Dendritic cell treated with granulocyte-macrophage colony-stimulating factor and Interleukin-4, amounts not matched to agents 40 ng/mL and 50 ng/mL, for 4 days (primary cell): ENCODE data around the gene WDR76.
A peak's percentile ranks its signal among the peaks of the same experiment; 100 is the strongest.
"Not testable (repeated sequence)": the region's sequence is repeated elsewhere in the genome, so short reads cannot be mapped to it uniquely, and the experiment has no call there.

Source experiments
- H3K27ac Mint-ChIP-seq: one replicate; pipeline ENCODE4 v1.8.0; 2022; ENCODE audit warnings: mild to moderate bottlenecking, mixed read lengths
- H3K27me3 Mint-ChIP-seq: one replicate; pipeline ENCODE4 v1.8.0; 2022; ENCODE audit warnings: mild to moderate bottlenecking, mixed read lengths
- H3K36me3 Mint-ChIP-seq: one replicate; pipeline ENCODE4 v1.8.0; 2022; ENCODE audit warnings: low read depth, mixed read lengths
- H3K4me1 Mint-ChIP-seq: one replicate; pipeline ENCODE4 v1.8.0; 2022; ENCODE audit warnings: low read depth, mixed read lengths
- H3K4me3 Mint-ChIP-seq: one replicate; pipeline ENCODE4 v1.8.0; 2022; ENCODE audit warnings: mild to moderate bottlenecking, moderate library complexity, mixed read lengths
- H3K9me3 Mint-ChIP-seq: one replicate; pipeline ENCODE4 v1.8.0; 2022; ENCODE audit warnings: mixed read lengths
- intact Hi-C: fragments of 100-400 bp; cut with micrococcal nuclease; formaldehyde crosslinking; loops from one replicate; pipeline ENCODE4 v1.15.0; 2022

Gene WDR76

GRCh38 chr15:43799945-43800285, 26.9 kb upstream of the WDR76 start, which contains the start of gene SERINC4:
Gene SERINC4 (minus strand): TSS chr15:43800220. CDS start chr15:43799986, 234 bp downstream.
- peak within 1 kb of the TSS; percentile 85 for H3K27ac Mint-ChIP-seq
- no peaks in the 10 kb centered on the region for H3K9me3 Mint-ChIP-seq
- peaks cover 61% of the 10 kb centered on the region for H3K4me1 Mint-ChIP-seq
- intact Hi-C loops = no loop called here
- H3K36me3 Mint-ChIP-seq = peaks cover 97% of the 10 kb centered on the region
- no peaks in the 10 kb centered on the region for H3K27me3 Mint-ChIP-seq
- peak within 1 kb of the TSS; percentile 95 for H3K4me3 Mint-ChIP-seq

DNA sequence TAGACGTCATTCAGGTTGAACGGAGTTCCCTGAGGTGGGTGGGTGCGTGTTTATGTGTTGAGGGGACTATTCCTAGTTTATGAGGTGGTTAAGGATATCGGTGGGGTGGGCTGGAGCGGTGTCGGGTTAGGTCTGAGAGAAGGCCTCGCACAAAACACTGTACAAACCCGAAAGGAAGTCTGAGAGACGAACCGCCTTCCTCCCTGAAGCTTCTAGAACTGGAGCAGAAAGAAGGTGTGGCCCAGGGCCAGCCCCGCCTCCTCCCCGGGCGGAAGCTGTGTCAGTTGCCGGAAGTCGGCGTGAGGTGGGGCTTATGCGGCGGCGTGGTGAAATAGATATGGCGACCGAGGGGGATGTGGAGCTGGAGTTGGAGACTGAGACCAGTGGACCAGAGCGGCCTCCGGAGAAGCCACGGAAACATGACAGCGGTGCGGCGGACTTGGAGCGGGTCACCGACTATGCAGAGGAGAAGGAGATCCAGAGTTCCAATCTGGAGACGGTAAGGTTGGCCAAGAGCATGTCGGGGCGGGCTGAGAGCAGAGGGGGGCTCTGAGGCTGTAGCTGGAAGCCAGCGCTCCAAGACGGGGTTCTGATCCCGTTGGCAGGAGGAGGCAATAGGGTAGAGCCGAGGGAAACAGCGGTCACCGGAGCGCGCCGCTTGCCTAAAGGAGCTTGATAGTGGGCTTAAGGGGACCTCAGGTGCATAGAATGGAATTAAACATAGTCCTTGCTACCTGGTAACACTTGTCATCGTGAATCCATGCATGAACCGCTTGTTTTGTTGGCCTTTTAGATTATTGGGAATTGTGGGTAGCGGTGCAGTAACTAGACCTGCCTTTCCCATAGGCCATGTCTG, 26.3 kb upstream of the WDR76 start, which contains the start of gene HYPK:
Gene HYPK (plus strand): TSS at position 314 of the 856 bp plus-strand sequence. CDS start 24 bp downstream, at position 338.
- intact Hi-C loops = no loop called here
- Mint-ChIP-seq H3K4me1 (peaks cover 55% of the 10 kb centered on the region), H3K36me3 (peaks cover 97% of the 10 kb centered on the region)

GRCh38 chr15:43802676-43803075, 24.1 kb upstream of the WDR76 start:
- H3K27ac Mint-ChIP-seq, H3K9me3 Mint-ChIP-seq: not testable (repeated sequence)

More for the DNA sequence above, 26.3 kb upstream of the WDR76 start, which contains the start of gene HYPK:
- no peaks in the 10 kb centered on the region for H3K27me3 Mint-ChIP-seq
- H3K4me3 Mint-ChIP-seq = peak within 1 kb of the TSS; percentile 95
- H3K9me3 Mint-ChIP-seq = no peaks in the 10 kb centered on the region
- H3K27ac Mint-ChIP-seq = peak within 1 kb of the TSS; percentile 85

DNA sequence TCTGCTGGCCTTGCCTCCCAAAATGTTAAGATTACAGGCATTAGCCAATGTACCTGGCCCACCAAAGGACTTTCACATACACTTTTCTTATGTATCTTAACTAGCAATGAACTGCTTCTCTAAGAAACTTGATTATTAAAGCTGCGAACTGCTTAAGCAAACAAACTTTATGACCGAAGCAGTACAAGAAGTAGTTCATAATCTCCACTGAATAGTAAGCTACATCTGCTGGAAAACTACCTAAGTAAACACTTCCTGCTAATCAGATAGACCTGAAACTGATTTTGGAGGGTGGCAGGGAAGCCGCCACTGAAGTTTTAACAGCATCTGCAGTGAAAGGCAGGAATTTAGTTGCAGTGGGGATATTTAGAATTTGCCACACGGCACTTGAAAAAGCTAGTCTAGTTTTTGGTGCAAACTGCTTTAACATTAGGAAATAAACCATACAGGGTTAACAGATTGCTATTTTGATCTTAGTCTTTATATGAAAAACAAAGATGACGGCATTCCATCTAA, 18.3 kb upstream of the WDR76 start:
- Mint-ChIP-seq H3K4me3 (no peak overlapping the region), H3K9me3 (no peaks in the 10 kb centered on the region), H3K4me1 (peaks cover 6% of the 10 kb centered on the region), H3K27ac (no peak overlapping the region), H3K27me3 (no peaks in the 10 kb centered on the region), H3K36me3 (peaks cover 91% of the 10 kb centered on the region)
- intact Hi-C loops = no loop called here

More at GRCh38 chr15:43802676-43803075, 24.1 kb upstream of the WDR76 start:
- H3K27me3 Mint-ChIP-seq, intact Hi-C loops, H3K4me3 Mint-ChIP-seq: not testable (repeated sequence)
- peaks cover 97% of the 10 kb centered on the region for H3K36me3 Mint-ChIP-seq
- H3K4me1 Mint-ChIP-seq = peaks cover 35% of the 10 kb centered on the region

DNA sequence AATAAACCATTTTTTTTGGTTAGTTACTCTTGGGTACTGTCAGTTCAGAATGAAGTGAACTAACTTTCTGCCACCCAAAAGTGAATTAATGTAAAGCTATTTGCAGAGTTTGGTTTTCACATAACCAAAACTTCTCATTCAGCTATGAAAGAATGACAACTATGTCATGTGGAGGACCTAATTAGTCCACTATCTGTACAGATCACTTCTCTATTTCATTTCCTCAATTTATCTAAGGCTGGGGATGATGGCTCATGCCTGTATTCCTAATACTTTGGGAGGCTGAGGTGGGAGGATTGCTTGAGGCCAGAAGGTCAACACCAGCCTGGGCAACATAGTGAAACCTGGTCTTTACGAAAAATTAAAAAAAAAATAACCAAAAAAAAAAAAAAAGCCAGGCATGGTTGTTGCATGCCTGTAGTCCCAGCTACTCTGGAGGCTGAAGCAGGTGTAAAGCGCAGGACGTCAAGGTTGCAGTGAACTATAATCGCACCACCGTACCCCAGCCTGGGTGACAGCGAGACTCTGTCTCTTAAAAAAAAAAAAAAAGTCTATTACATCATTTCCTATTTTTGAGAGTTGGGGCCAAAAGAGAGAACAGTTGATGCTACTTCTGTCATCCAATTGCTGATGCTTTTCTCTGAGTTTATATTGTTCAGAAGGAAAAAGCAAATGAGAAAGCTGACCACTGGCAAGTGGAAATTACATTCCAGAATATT, 17.7 kb upstream of the WDR76 start:
- intact Hi-C loops = no loop called here
- Mint-ChIP-seq H3K9me3 (no peaks in the 10 kb centered on the region), H3K4me3 (no peak overlapping the region), H3K27ac (no peak overlapping the region), H3K4me1 (peaks cover 6% of the 10 kb centered on the region), H3K27me3 (no peaks in the 10 kb centered on the region), H3K36me3 (peaks cover 91% of the 10 kb centered on the region)

GRCh38 chr15:43815064-43815463, 11.7 kb upstream of the WDR76 start:
- intact Hi-C loops, H3K9me3 Mint-ChIP-seq, H3K4me1 Mint-ChIP-seq, H3K27ac Mint-ChIP-seq, H3K4me3 Mint-ChIP-seq, H3K27me3 Mint-ChIP-seq: not testable (repeated sequence)
- H3K36me3 Mint-ChIP-seq = peaks cover 94% of the 10 kb centered on the region

GRCh38 chr15:43821505-43821904, 5.3 kb upstream of the WDR76 start:
- Mint-ChIP-seq H3K36me3 (peaks cover 51% of the 10 kb centered on the region), H3K4me3 (no peak overlapping the region), H3K27me3 (no peaks in the 10 kb centered on the region), H3K27ac (peak overlapping the region; percentile 53), H3K9me3 (no peaks in the 10 kb centered on the region), H3K4me1 (peaks cover 33% of the 10 kb centered on the region)
- intact Hi-C loops = loop anchor here (10.0 kb wide), 1 partner anchor 47 kb away; the partner anchor contains the start of gene ELL3

DNA sequence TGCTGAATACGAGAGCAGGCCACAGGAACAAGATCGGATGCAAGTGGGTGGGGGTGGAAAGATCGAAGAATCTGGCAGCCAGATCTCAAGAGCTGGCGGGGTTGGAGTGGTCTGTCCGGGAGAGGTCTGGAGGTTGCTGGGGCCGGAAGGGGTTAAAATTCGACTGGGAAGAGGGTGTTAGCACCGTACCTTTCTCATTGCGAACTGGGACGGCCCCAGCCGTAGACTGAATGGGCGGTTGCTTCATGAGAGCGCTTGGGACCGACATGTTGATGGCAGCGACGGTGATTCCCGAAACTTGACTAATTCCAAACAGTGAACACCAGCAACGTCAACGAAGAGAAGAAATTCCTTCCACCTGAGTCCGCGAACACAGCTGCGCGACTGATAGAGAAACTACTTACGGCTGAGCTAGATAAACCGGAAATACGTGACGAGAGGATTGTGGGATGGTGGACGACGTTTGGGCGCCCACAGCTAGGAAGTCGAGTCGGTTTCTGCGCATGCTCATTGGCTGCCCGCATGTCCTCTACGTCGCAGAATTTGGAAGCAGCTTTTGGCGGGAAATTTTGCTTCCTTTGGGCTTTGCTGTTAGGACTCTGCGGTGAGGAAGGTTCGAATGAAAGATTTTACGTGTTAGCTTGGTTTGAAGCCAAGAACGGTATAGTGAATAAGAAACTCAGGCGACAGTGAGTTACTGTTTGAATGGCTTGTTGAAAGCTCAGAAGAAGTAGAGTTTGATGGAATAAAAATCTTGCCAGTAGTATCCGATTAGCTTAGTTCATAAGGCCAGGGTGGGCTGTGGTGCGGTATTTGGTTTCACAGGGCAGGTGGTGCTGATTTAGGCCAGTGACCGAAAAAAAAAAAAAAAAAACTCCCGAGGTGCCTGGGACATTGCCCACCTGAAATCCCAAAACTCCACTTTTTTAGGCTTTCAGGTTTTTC, 2.2 kb upstream of the WDR76 start, which contains the start of gene MFAP1:
Gene MFAP1 (minus strand): TSS at position 389 of the 945 bp plus-strand sequence. CDS start 121 bp downstream, at position 268.
- Mint-ChIP-seq H3K27ac (peak within 1 kb of the TSS; percentile 99), H3K27me3 (no peaks in the 10 kb centered on the region), H3K36me3 (peaks cover 23% of the 10 kb centered on the region), H3K4me1 (peaks cover 56% of the 10 kb centered on the region), H3K9me3 (no peaks in the 10 kb centered on the region), H3K4me3 (peak within 1 kb of the TSS; percentile 98)
- intact Hi-C loops = loop anchor here (10.0 kb wide), 1 partner anchor 50 kb away; the partner anchor contains the start of gene ELL3

- H3K4me3 Mint-ChIP-seq, H3K27ac Mint-ChIP-seq, H3K27me3 Mint-ChIP-seq, H3K9me3 Mint-ChIP-seq: not testable (repeated sequence)
- intact Hi-C loops = loop anchor here (10.0 kb wide), 1 partner anchor 51 kb away; the partner anchor contains the start of gene ELL3
- peaks cover 52% of the 10 kb centered on the region for H3K4me1 Mint-ChIP-seq
- peaks cover 18% of the 10 kb centered on the region for H3K36me3 Mint-ChIP-seq
Observed at GRCh38 chr15:43825305-43825704, 1.5 kb upstream of the WDR76 start.

DNA sequence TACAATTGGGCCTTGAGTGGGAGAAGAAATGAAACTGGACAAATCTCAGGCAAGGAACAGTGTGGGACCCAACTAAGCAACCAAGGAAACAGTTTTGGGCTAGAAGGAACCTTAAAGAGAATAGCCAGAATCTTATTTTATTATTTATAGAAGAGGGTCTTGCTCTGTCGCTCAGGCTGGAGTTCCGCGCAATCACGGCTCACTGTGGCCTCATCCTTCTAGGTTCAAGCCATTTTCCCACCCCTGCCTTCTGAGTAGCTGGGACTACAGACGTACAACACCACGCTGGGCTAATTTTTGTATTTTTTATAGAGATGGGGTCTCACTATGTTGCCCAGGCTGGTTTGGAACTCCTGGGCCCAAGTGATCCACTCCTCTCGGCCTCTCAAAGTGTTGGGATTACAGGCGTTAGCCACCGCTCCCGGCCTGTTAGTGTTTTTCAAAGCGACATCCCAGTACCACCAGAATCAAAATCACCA, 734 bp upstream of the WDR76 start:
- peaks cover 16% of the 10 kb centered on the region for H3K36me3 Mint-ChIP-seq
- H3K27ac Mint-ChIP-seq = peak overlapping the region; percentile 81
- intact Hi-C loops = loop anchor here (10.0 kb wide), 1 partner anchor 51 kb away; the partner anchor contains the start of gene ELL3
- H3K27me3 Mint-ChIP-seq = no peaks in the 10 kb centered on the region
- no peak overlapping the region for H3K4me3 Mint-ChIP-seq
- H3K4me1 Mint-ChIP-seq = peaks cover 51% of the 10 kb centered on the region
- no peaks in the 10 kb centered on the region for H3K9me3 Mint-ChIP-seq

GRCh38 chr15:43828061-43828657, 1.4 kb downstream of the WDR76 start:
- no peak overlapping the region for H3K27ac Mint-ChIP-seq
- no peak overlapping the region for H3K4me3 Mint-ChIP-seq
- peaks cover 7% of the 10 kb centered on the region for H3K36me3 Mint-ChIP-seq
- H3K4me1 Mint-ChIP-seq = peaks cover 32% of the 10 kb centered on the region
- no peaks in the 10 kb centered on the region for H3K27me3 Mint-ChIP-seq
- no peaks in the 10 kb centered on the region for H3K9me3 Mint-ChIP-seq
- intact Hi-C loops = loop anchor here (10.0 kb wide), 1 partner anchor 53 kb away; the partner anchor contains the start of gene ELL3

- H3K36me3 Mint-ChIP-seq, H3K27ac Mint-ChIP-seq, H3K4me3 Mint-ChIP-seq, H3K27me3 Mint-ChIP-seq, H3K9me3 Mint-ChIP-seq: not testable (repeated sequence)
- intact Hi-C loops = loop anchor here (10.0 kb wide), 1 partner anchor 55 kb away; the partner anchor contains the start of gene ELL3
- H3K4me1 Mint-ChIP-seq = peaks cover 23% of the 10 kb centered on the region
Observed at GRCh38 chr15:43829951-43830540, 3.2 kb downstream of the WDR76 start.
